GM19397 (cell line): ENCODE measurements around the gene AXIN1.
A peak's percentile ranks its signal among the peaks of the same experiment; 100 is the strongest.
"Not testable (repeated sequence)": the region's sequence is repeated elsewhere in the genome, so short reads cannot be mapped to it uniquely, and the experiment has no call there.

Experiments used
- ATAC-seq: cut with Tn5 transposase; IDR thresholded peaks from one replicate; pipeline ENCODE4 v1.9.1; 2021; ENCODE audit warnings: mild to moderate bottlenecking, moderate library complexity; ENCODE audit not compliant: unreplicated experiment

The AXIN1 gene

DNA sequence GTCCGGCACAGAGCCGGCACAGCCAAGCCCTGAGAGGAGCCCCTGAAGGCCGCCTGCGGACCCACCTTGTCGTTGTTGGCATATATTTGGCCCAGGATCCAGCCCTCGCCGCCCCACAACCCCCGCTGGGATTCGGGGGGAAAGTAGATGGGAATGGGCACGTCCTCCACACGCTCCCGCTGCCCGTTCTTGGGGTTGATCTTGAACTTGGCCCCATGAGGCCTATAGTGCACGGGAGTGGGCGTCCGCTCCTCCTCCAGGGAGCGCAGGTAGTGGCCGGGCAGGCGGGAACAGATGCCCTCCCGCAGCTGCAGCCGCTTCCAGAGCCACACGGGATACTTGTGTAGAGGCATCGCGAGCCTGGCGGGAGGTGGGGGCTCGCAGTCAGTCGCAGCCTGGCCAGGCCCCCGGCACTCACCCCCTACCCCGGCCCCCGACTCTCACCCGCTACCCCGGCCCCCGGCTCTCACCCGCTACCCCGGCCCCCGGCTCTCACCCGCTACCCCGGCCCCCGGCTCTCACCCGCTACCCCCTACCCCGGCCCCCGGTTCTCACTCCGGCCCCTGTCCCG is 17.4 kb upstream of the AXIN1 start:
- no peak for ATAC-seq

DNA sequence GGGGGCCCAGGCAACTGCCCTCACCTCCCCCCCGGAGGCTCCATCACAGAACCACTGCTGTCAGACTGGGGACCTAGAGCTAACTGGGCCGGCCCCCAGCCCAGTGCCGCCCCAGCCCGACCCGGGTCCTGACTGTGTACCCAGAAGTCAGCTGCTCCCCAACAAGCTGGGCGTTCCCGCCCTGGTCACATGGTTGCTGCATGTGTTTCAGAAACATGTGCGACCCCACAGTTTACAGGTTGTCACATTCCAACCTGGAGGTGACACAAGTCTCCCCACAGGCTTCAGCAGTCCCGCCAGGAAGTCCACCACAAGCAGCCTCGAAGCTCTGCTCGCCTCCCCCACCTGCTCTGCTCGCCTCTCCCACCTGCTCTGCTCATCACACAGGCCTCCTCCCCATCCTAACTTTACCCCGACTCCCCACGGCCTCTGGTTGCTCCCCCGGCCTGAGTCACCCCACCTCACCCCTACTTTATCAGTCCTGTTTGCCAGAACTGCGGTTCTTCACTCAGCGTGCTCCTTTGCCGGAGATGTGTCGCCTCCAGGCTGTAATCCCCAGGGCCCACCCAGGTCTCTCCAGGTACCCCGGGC is 16.8 kb upstream of the AXIN1 start:
- ATAC-seq = no peak

DNA sequence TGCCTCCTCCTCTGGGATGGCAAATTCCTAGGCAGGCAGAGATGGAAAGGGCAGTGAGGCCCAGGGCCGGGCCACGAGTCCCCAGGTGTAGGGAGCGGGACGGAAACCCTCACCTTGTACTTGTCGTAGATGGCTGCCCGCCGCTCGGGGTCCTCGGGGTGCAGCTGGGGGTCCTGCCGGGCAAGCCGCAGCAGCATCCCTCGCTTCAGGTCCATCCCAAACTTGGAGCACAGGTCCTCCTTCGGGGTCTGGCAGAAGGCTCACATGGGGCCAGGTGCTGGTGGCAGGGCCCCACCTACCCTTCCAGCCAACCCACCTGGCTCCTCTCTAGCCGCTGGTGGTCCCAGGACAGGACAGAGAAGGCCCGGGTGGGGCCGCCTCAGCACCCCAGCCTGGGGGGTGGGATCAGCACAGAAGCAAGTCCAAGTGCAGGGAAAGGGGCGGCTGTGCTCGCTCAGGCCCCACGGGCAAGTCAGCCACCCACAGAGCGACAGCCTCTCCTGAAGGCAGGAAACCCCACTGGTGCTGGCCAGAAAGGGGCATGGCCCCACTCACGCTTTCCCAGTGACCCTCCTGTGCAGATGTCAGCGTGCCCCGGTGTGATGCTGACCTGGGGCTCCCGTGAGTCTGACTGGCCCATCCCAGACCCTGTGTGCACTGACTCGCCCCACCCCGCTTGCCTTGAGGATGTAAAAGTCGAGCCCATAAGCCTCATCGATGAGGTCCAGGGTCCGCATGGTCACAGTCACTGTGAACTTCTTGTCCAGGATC is 16.1 kb upstream of the AXIN1 start:
- no peak for ATAC-seq

DNA sequence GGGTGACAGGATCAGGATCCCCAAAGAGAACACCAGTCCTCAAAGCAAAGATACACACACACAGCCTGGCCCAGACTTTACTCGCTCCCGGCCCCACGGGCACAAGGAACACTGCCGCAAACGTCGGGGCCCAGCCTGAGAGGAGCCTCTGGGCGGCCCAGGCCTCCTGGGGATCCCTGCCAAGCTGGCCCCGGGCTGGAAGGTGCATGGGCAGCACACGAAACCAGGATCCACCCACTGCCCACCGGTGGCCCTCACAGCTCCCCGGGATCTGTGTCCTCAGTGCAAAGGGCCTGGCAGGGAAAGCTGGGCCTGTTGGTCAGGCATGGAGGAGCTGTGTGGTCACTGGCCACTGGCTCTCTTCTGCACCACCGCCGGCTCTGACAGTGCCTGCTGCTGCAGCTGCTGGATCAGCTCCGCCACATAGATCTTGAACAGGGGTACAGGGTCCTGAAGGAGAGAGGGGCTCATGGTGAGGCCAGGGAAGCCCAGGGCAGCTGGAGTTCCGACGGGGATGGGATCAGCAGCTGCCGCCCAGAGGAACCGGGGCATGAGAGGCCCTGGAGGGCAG is 14.9 kb upstream of the AXIN1 start:
- ATAC-seq = no peak

DNA sequence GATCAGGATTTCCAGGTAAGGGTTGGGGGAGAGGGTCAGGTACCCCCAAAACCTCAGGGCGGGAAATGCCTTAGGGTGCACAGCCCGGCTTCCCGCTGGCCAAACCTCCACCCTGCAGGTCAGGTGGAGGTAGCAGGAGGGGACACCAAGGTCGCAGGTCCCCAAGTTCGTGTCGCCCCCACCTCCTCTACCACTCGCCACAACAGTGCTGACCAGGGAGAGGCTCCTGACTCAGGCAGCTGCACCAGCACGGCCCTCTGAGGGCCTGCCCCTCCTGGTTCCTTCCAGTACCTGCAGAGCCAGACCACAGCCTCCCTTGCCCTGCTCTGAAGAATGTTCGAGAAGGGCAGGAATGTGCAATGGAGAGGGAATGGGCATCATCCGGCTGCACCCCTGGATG is 14.0 kb upstream of the AXIN1 start:
- no peak for ATAC-seq

DNA sequence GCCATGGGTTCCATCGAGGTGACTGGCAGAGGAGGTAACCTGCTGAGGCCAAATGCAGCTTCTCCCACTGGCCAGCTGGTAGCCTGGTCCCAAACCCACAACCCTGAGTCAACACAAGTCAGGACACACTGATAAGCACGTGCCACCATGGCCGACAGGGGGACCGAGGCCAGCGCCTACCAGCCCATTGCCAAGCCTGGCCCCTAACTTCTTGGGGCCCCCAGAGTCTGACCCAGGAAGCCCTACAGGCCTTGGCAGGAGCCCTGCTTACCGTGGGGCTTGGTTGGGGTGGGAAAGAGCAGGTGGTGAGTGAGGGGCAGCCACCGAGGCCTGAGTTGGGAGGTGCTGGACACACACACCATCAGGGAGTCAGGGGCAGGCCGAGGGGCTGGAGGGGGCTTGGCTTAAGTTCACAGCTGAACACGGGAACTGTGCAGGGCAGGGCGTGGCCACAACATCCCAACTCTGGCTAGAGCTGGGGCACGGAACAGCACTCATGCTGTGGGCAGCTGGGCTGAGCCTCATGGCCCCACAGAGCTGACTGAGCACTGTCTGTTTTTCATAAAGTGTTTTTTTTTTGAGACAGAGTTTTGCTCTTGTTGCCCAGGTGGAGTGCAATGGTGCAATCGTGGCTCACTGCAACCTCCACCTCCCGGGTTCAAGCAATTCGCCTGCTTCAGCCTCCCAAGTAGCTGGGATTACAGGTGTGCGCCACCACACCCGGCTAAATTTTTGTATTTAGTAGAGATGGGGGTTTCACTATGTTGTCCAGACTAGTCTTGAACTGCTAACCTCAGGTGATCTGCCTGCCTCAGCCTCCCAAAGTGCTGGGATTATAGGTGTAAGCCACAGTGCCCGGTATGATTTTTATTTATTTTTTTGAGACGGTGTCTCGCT is 12.3 kb upstream of the AXIN1 start:
- ATAC-seq = no peak

DNA sequence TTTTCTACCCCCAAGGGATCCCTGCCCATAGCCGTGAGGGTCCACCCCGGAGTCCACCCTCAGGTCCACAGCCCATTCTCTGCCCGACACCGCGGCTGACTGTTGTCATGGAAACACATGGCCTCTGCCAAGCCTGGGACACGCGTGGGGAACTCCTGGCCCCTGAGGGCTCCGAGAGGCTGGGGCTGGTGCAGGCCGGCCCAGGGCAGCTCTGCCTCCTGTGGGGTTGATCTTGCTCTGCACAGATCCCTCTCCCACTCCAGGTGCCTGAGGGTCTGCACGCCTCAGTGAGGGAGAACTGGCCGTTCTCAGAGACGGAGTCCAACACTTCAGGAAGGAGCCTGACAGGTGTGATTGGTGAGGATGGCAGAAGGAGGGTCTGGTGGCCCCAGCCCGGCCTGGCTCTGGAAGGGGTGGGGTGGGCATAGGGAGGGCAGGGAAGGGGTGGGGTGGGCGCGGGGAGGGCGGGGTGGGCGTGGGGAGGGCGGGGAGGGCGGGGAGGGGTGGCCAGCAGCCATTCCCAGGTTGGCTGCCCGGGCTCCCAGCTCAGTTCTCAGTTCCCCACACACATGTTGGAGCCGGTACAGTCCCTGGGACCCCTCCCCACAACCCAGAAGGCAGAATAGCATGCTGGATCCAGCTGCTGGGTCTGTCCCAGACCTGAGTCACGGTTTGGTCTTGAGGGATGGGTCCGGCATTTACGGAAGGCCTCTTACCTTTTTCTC is 11.4 kb upstream of the AXIN1 start:
- no peak for ATAC-seq

DNA sequence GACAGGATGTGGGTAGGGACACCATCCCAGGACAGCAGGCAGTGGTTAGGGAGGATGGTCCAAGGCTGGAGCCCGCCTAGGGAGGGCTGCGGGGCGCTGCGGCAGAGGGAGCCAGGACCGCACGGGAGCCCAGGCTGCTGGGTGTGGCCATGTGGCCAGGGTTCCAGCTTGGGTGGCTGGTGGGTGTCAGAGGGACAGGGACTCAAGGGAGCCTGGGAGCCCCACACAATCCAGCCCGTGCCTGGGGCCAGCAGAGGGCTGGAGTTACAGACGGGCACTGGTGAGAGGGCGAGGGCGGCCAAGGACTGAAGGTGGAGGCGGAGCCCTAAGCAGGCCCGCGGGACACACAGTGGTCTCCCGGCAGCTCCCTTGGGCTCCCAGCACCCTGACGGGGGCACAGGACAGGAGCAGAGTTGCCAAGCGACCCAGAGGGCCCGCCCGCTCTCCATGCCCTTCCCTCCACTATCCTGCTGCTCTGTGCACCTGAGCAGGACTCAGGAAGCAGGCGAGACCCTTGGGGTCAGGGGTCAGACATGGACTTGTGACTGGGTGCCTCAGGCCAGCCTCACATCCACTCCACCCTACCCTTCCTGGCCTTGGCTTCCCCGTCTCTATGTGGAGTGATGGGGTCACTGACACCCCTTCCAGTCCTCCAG is 10.7 kb upstream of the AXIN1 start:
- ATAC-seq = no peak

DNA sequence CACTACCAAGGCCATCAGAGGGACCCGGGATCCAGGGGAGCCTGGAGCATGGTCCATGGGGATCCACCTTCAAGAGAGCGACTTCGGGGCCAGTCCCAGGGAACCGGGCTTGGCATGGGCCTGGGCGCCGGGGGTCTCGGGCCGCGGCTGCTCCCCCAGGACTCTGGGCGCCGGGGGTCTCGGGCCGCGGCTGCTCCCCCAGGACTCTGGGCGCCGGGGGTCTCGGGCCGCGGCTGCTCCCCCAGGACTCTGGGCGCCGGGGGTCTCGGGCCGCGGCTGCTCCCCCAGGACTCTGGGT is 10.1 kb upstream of the AXIN1 start:
- not testable (repeated sequence) for ATAC-seq

DNA sequence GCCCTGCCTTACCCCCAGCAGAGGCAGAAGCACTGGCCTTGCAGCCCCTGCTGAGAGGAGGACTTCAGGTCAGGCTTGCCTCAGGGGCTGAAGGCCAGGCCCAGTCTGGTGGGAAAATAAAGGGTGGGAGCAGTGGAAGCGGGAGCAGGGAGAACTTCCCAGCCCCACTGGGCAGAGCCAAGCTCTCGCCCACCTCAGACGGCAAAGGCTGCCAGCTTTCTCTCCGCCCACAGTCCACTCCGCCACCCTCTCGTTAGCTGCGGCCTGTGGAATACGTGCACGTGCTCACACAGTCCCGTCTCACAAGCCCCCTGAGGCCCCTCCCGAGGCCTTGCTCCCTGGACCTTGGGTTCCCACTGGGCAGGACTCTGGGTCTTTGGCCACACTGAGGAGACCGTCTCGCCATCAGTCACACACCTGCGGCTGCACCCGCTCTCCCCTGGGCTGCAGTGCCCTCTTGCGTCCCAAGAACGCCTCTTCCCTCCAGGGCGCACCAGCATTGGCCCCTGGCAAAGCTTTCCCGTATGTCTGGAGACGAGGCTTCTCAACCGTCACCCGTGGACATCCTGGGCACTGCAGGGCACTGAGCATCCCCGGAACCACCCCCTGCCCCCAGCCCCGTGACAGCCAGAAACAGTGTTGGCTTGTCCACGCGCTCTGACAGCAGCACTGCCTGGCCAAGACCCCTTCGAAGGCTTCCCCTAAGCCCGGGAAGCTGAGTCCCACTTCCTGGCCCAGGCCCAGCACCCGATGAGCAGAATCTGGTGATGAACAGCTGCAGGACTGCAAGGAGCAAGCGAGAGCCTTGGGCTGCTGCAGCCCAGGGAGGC is 9.6 kb upstream of the AXIN1 start:
- peak; percentile 64 for ATAC-seq

DNA sequence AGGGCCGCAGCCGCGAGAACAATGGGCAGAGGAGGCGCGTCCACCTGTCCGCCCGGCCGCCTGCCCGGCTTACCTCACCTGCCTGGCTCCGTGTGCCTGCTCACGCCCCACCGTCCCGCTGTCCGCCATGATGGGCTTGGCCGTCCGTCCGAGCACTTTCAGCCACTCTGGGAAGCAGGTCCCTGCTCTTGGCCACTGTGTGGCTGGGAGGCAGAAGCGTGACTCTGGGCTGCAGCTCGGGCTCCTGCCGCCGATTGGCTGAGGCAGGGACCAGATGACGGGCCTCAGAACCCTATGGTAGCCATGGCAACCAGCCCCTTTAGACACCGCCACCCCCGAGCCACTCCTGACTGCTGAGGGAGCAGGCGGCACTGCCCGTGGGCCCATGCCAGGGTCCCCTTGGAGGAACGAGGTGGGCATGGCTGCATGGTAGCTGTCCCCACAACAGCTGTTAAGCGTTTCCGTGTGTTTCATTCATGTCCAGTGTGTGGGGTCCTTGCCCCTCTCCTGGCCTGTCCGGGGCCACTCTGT is 8.9 kb upstream of the AXIN1 start:
- no peak for ATAC-seq

DNA sequence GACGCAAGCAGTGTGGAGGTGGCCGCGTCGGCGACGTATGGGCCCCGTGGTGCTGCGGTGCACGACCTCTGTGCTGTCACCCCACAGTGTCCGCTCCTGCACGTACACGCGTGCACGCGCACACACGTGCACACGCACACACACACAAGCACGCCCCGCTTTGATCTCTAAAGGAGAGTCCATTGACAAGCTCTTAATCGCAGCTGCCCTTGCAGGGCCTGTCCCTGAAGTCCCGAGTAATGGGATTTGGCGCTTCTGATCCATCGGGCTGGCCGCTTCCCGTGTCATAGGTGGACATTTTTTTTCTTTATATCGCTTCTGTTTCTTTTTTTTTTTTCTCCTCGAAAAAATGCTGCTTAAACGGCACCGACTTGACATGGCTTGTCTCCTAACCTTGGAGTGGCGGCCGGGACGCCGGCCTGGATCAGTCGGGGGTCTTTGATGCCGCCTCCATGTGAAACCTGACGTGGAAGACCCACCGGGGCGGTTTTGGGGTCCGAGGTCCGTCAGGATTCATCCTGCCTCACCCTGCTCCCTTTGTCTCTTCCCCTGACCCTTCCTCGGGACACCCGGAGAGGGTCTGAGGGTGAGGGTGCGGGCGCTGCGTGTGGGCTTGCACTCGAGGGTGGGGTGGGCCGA is 8.3 kb upstream of the AXIN1 start:
- no peak for ATAC-seq

DNA sequence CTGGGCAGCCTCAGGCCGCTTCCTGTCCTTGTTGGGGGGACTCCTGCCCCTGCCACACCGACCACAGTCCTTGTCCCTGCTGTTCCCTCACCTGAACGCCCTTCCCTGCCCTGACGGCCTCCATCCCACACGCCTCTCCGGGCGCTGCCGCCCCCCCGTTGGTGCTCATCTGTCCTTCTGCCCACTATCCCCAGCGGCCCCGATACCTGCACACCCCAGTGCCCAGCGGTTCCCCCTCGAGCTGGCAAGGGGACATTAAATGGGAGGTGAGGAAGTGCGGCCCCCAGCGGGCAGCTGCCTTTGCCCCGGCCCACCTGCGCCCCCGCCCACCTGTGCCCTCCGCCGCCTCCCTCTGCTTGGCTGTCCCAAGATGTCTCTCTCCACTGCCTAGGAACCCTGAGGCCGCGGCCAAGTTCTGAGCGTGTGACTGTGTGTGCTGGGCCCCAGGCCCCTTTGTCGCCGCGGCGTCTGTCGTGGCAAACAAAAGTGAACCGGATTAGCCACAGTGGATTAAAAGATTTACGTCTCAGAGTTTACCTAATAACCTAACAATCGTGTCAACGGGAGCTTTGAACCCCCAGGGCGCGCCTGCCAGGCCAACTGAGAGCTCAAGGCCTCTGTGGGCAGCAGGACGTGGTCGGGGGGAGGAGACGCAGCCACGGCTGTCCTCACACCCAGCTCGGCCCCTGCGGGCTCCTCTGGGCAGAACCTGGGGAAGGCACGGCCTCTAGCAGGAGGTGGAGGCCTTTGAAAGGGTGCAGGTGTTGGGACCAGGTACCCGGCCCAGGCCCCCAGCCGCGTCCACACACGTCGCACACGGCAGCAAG is 7.6 kb upstream of the AXIN1 start:
- ATAC-seq = no peak

DNA sequence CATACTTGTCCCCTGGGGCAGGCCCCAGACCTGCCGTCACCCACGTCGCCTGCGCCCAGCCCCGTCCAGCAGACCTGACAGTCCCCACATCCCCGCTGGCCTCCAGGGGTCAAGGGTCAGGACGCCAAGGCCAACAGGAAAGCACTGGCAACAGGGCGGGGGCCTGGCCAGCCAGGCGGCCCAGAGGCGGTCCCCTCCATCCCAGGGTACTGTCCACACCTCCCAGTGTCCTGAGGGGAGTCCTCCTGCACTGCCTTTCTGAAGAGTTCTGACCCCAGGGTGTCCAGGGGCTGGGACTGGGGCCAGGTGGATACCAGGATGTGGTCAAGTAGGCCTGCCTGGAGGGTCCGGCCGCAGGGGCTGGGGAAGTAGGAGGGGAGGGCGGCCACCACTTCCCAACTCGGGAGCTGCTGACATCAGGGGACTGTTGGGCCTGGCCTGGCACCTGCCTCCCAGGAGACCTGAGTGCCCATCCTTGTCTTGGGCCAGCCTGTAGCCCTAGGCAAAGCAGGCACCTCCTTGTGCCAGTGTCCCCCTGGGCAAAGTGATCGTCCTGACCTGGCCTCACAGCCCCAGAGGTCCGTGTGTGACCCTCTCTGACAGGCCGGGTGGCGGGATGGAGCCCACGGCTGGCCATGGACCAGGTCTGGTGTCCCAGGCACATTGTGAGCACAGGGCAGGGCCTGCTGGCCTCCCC is 6.7 kb upstream of the AXIN1 start:
- ATAC-seq = no peak

DNA sequence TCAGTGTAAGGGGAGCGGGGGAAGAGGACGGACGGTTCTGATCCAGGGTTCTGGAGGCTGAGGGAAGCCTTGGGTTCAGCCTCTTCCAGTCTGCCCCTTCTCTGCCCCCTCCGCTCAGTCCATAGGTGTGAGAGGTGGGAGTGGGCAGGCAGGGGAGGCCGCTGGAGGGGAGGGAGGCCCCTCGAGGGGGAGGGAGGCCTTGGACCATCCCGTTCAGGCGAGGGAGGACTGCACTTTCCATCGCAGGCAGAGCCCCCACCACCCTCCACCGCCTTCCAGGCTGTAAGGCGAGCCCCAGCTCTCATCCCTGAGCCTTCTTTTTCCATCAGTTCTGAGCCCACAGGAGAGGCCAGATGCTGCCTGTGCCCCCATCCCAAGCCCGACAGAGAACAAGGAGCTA is 4.2 kb upstream of the AXIN1 start:
- ATAC-seq = no peak

DNA sequence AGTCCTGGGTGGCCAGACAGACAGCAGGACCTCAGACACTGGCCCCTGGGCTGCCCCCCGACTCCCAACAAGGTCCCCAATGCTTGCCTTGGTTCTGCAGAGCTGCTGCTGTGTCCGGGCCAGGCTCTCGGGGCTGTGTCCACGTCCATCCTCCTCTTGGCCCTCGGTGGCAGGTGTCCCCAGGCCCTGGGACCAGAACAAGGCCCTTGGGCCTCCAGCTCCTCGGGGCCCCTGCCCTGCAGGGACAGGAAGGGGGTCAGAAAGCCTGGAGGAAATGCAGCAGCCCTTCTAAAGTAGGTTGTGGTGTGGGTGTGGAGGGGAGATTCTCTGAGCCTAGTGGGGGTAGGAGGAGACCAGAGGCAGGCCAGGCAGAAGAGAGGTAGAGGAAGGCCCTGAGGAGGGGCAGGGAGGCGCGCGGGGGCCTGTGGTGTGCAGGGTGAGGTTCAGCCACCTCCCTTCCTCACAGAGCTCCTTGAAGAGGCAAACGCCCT is 2.5 kb upstream of the AXIN1 start:
- ATAC-seq = no peak

DNA sequence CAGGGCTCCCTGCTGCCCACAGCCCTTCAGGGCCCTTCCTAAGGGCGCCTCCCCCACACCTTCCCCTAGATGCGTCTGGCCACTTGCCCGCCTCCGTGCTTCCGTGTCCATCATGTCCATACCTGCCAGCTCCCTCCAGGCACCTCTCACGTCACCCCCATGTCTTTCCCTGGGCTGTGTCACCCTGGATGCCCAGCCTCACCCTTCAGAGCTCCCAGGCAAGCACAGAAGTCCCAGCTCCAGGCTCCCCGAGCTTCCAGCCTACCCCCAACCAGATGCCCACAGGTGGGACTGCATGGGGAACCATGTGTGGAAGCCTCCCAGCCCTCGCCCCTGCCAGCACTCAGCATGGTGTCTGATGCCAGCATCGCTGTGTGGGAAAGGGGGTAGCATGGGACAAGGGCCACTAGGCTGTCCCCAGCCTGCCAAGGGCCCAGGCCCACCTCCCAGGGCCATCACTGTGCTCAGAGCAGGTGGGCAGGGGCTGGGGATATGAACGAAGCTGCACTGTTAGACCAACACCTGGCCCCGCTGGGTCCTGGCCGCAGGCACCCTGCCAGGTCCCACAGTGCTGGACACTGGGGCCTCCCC is 1.9 kb upstream of the AXIN1 start:
- no peak for ATAC-seq
